GM23338 (cell line): ENCODE results near the gene CACNA2D3.

Experiments
- CREB1 ChIP-seq: fragments of 250-450 bp; sonication (Bioruptor Pico); IDR thresholded peaks from 2 replicates; pipeline ENCODE4 v1.5.0; 2020; ENCODE audit warnings: low read depth, mild to moderate bottlenecking, moderate library complexity
- CTCF ChIP-seq, 2 experiments: fragments of 200-600 bp in 1 of 2; sonication (generic) in 1 of 2; conservative IDR thresholded peaks; 2 replicates each; pipeline versions ENCODE4 v1.5.1 to v1.6.1; 2016 to 2017; ENCODE audit warnings: antibody characterized with exemption in 2 of 2, low read depth in 2 of 2, mild to moderate bottlenecking in 2 of 2, moderate library complexity in 1 of 2
- ETS1 ChIP-seq: IDR thresholded peaks from 2 replicates; pipeline ENCODE4 v1.6.1; 2016; ENCODE audit warnings: antibody characterized with exemption
- EZH2 ChIP-seq: fragments of 200-600 bp; sonication (generic); IDR thresholded peaks from one replicate; pipeline ENCODE4 v1.8.0; 2017; ENCODE audit warnings: antibody characterized with exemption, mild to moderate bottlenecking, low read depth; ENCODE audit not compliant: unreplicated experiment
- EZH2phosphoT487 ChIP-seq: fragments of 200-600 bp; sonication (generic); IDR thresholded peaks from one replicate; pipeline ENCODE4 v1.8.1; 2018; ENCODE audit warnings: antibody characterized with exemption; ENCODE audit not compliant: unreplicated experiment
- JUNB ChIP-seq: IDR thresholded peaks from one replicate; pipeline ENCODE4 v1.6.1; 2016; ENCODE audit warnings: antibody characterized with exemption; ENCODE audit not compliant: unreplicated experiment
- POLR2AphosphoS5 ChIP-seq: IDR thresholded peaks from 2 replicates; pipeline ENCODE4 v1.6.1; 2016; ENCODE audit warnings: antibody characterized with exemption, low read depth
- REST ChIP-seq: IDR thresholded peaks from one replicate; pipeline ENCODE4 v1.6.1; 2018; ENCODE audit warnings: antibody characterized with exemption; ENCODE audit not compliant: unreplicated experiment

GRCh38 chr3:54178376-54178775 is 56.0 kb downstream of the CACNA2D3 start:
- no peak for TF ChIP-seq POLR2AphosphoS5
- TF ChIP-seq CTCF (conservative IDR thresholded peaks at IDR 0.05; ENCODE audit: low read depth in 2 of 2): no peak
- no peak for TF ChIP-seq ETS1
- no peak for TF ChIP-seq EZH2
- no peak for TF ChIP-seq EZH2phosphoT487
- TF ChIP-seq JUNB: no peak
- no peak for TF ChIP-seq REST
- no peak for TF ChIP-seq CREB1 (CRISPR knock-in tag)
